Measurements from ENCODE around the gene SH2D2A.

- peak; percentile 83 for TF ChIP-seq CTCF (IDR thresholded peaks at IDR 0.05; ENCODE audit: low read length)
- TF ChIP-seq EZH2 (IDR thresholded peaks at IDR 0.05; ENCODE audit: borderline replicate concordance, low read length), result no peak
Observed at GRCh38 chr1:156797212-156797871, 19.3 kb downstream of the SH2D2A start.
